ENCODE measurements around the gene BICDL1. TPM values are rescaled to one million over a fixed set of nuclear protein-coding genes. Genes with fewer than 3 reads are reported as not detected.

Gene BICDL1
- polyA plus RNA-seq, 4 donors = 34.5 to 42.7 (median 39.7) TPM

DNA sequence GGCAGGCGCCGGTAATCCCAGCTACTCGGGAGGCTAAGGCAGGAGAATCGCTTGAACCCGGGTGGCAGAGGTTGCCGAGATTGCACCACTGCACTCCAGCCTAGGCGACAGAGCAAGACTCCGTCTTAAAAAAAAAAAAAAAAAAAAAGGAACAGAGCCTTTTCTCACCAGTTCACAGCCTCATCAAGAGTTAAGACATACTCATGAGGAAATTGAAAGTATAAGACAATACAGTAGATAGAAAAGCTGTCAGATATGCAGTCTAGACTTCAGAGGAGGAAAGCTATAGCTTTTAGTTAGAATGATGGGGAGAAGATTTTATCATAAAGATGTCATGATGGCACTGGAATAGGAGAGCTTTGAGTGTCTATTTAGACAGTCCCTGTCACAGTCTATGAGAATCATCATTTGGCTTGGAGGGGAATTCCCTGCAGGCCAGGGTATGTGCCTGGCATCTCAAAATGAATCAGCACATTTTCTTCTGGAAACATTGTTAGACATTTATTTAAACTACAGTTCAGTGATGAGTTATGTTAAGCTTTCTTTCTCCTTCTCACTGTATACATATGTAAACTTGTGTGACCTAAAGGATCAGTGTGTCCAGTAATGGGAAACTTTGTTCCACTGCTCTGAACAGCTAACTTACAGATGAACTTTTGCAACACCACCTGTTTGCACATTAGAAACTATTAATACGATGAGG is 130.4 kb downstream of the BICDL1 start:
- DNase-seq (ENCODE audit: low read depth in 4 of 4, low spot score in 2 of 4) = no peak

DNA sequence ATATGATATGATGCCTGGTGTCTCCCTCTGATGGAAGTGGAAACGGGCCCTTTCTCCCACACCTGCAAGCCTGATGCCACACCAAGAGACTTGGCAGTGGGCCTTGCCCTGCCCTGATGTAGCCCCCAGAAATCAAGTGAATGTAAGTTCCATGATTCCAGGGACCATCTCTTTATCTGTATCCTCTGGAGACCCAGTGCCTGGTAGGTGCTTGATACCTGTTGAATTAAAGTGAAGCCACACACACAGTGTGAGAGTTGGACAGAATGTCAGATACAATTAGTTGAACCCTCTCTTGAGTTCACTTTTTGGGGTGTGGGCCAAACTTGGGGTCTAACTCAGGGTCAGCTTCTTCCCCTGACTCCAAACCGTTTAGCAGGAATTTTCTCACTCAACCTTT is 132.3 kb downstream of the BICDL1 start:
- no peak for DNase-seq (ENCODE audit: low read depth in 4 of 4, low spot score in 2 of 4)

- DNase-seq (ENCODE audit: low read depth in 4 of 4, low spot score in 2 of 4) = no peak
These were observed 132.8 kb downstream of the BICDL1 start for GRCh38 chr12:120121766-120122293.

- DNase-seq (ENCODE audit: low read depth in 4 of 4, low spot score in 2 of 4) = no peak
These were observed 136.0 kb downstream of the BICDL1 start for GRCh38 chr12:120125029-120125428.

DNA sequence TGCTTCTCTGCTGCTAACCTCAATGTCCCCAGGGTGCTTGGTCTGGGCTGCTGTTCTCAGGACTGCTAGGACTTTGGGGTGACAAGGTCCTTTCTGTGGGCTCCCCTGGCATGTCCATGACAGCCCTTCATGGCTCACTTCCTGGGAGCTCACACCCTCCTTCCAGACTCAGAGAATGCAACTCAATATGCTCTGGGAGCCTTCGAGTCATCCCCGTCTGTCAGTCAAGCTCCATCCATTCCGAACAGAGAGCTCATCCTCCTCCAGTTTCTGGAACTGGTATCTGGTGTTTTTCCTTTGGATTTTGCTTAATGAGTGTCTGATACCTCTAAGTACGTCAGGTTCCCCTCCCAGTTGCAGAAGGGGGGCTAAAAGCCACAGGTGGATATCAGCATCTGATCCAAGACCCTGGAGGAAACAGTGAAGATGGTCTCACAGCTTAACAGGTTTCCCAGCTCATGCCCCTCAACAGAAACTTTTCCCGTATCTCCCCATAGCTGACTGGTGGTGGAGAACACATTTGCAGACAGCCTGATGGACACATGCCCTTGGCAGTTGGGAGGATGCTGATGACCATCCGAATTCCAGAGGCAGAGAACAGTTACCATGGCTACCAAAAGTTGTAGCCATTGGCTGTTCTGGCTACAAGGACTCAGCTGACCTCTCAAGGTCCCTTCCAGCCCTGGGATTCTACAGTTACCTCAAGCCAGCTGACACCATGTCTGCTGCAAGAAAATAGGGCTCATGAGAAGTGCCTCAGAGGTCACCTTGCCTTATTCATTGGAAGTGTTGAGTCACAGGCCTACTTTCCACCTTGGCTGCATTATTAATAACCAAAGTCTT is 137.0 kb downstream of the BICDL1 start:
- no peak for DNase-seq (ENCODE audit: low read depth in 4 of 4, low spot score in 2 of 4)

GRCh38 chr12:120126635-120127005 is 137.6 kb downstream of the BICDL1 start:
- no peak for DNase-seq (ENCODE audit: low read depth in 4 of 4, low spot score in 2 of 4)

DNA sequence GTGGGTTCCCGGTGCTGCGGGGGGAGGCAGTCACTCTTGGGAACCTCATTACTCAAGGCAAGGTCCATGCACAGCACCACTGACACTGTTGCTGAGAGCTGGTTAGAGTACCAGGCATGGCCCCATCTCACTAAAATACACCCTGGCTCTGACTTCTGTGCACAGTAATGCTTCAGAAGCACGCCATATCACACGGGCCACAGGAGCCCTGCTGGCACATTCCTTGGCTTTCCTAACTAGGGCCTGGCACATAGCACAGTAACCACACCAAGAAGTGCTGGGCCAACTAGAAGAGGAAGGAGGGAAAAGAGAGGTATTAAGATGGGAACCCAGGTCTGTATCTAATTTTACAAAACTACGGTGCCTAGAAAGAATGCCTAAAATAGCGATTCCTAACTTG is 141.0 kb downstream of the BICDL1 start:
- DNase-seq (ENCODE audit: low read depth in 4 of 4, low spot score in 2 of 4) = no peak

GRCh38 chr12:120131116-120131515 is 142.1 kb downstream of the BICDL1 start:
- no peak for DNase-seq (ENCODE audit: low read depth in 4 of 4, low spot score in 2 of 4)

DNA sequence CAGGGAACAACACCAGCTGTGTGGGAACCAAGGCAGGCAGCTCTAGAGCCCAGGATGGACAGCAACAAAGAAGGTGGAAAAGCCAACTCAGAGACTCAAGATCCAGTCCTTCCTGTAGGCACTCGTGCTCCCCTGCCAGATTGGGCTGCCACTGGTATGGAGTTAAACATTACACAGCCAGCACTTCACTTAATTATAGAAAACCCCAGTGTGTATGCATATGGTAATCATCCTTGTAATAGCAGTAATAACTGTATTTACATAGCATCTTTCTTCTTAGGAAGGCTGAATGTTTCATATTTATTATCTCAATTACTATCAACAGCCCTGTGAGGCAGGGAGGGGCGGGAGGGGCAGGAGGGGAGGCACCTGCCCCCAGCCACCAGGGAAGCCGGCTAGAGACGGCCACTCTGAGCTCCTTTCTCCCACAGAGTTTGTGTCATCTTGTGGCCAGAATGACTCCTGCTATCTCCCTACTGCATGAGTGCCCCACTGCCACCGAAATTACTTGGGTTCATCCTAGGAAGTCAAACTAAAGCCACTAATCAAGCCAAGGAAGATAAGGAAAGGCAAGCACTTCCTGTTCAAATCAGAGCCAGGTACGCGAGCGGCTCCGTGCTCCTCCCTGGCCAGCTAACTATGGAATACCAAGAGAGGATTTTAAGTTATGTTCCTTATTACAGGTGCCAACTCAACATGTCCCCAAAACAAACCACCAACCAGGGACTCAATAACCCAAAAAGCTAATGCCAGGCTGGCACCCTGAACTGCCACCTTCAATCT is 143.2 kb downstream of the BICDL1 start:
- no peak for DNase-seq (ENCODE audit: low read depth in 4 of 4, low spot score in 2 of 4)

DNA sequence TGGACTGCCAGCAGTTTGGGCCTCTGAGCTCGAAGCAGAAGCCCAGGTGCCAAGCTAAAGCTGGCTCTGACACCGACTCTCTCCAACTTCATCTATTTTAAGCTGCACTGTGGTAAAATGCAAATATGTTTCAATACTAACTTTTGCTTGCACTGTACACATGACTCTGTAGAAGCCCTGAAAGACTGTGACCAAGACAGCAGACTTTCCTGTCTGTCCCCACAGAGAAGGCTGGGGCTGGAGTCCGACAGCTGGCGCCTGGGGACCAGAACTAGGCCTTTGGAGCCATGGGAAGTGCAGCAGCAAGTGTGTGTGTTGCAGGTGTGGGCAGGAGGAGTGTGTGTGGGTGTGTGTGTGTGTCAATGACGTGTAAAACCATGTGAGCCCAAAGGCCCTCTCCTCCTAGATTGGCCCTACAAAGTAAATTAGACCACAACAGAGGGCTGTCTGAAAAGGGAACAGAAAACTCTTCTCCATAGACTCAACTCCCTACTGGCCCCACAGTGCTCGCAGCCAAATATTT is 143.9 kb downstream of the BICDL1 start:
- DNase-seq (ENCODE audit: low read depth in 4 of 4, low spot score in 2 of 4) = no peak

- DNase-seq (ENCODE audit: low read depth in 4 of 4, low spot score in 2 of 4) = no peak
These were observed 145.4 kb downstream of the BICDL1 start for GRCh38 chr12:120134307-120134980.

- DNase-seq (ENCODE audit: low read depth in 4 of 4, low spot score in 2 of 4) = no peak
These were observed 147.2 kb downstream of the BICDL1 start for GRCh38 chr12:120136093-120136770.

- DNase-seq (ENCODE audit: low read depth in 4 of 4, low spot score in 2 of 4) = no peak
These were observed 148.8 kb downstream of the BICDL1 start for GRCh38 chr12:120137833-120138232.

DNA sequence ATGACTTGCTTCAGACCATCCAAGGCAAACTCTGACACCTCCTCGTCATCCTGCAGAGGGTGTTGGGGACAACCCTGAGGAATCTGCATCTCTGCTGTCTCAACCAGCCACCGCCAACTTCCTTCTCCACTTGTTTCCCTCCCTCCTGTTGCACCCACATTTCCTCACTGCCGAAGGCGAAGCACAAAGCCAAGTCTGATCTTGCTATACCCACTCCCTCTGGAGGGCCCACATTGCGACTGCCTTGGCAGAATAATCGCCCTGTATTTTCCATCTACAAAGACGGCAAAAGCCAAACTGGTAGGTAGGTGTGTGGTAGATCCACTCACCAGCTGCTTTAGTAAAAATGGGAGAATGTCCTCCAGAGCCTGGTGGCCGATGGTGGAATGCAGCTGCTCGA is 149.3 kb downstream of the BICDL1 start:
- no peak for DNase-seq (ENCODE audit: low read depth in 4 of 4, low spot score in 2 of 4)

- no peak for DNase-seq (ENCODE audit: low read depth in 4 of 4, low spot score in 2 of 4)
These were observed 150.9 kb downstream of the BICDL1 start for GRCh38 chr12:120139958-120140357.

- DNase-seq (ENCODE audit: low read depth in 4 of 4, low spot score in 2 of 4) = no peak
These were observed 151.6 kb downstream of the BICDL1 start for GRCh38 chr12:120140603-120141002.

GRCh38 chr12:120141336-120141735 is 152.3 kb downstream of the BICDL1 start:
- DNase-seq (ENCODE audit: low read depth in 4 of 4, low spot score in 2 of 4) = no peak

DNA sequence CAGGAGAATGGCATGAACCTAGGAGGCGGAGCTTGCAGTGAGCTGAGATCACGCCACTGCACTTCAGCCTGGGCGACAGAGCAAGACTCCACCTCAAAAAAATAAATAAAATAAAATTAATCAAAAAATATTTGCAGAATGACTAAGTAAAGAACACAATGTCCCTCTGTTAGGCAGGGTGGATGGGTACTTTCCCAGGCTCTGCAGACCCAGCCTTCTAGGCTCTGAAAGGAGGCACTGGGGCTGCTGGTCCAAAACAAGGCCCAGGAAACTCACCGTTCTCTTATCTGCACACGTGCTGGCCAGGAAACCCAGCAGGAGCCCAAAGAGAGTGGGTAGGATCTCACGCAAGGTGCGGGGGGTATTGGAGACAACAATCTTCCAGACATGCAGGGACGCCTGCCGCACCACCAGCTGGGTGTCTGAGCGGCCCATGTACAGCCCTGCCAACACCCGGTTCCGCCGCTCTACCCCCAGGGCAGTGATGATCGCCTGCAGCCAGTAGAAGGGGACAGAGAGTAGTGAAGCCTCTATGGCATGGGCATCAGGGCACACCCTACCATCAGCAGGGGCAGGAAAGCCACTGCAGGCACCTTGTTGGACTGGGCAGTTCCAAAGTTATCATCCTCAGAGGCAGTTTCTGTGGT is 153.3 kb downstream of the BICDL1 start:
- DNase-seq (ENCODE audit: low read depth in 4 of 4, low spot score in 2 of 4) = no peak
